H9 (cell line): Measurements from ENCODE around the gene ERCC5. TPM values are rescaled to one million over a fixed set of nuclear protein-coding genes. Genes with fewer than 3 reads are reported as not detected.
A peak's percentile ranks its signal among the peaks of the same experiment; 100 is the strongest.

Experiments used
- DNase-seq: peaks from one replicate; pipeline ENCODE4 v3.0.0-alpha.2; 2017
- H2AFZ ChIP-seq: one replicate; pipeline ENCODE4 v1.6.1; 2013; ENCODE audit warnings: mild to moderate bottlenecking, low read length, control low read depth, moderate library complexity
- H2AK5ac ChIP-seq: 2 replicates; pipeline ENCODE4 v1.6.1; 2013; ENCODE audit warnings: low read length, control low read depth, mixed read lengths; ENCODE audit not compliant: insufficient read length
- H2BK120ac ChIP-seq: one replicate; pipeline ENCODE4 v1.6.1; 2013; ENCODE audit warnings: low read depth, mild to moderate bottlenecking, low read length, control low read depth, inconsistent platforms; ENCODE audit not compliant: poor library complexity, severe bottlenecking
- H2BK12ac ChIP-seq: 2 replicates; pipeline ENCODE4 v1.6.1; 2013; ENCODE audit warnings: low read length, control low read depth, mixed read lengths, low read depth; ENCODE audit not compliant: insufficient read length
- H2BK15ac ChIP-seq: 2 replicates; pipeline ENCODE4 v1.6.1; 2013; ENCODE audit warnings: low read depth, low read length, control low read depth
- H2BK20ac ChIP-seq: one replicate; pipeline ENCODE4 v1.6.1; 2013; ENCODE audit warnings: low read depth, mild to moderate bottlenecking, low read length, control low read depth, inconsistent platforms; ENCODE audit not compliant: poor library complexity, severe bottlenecking
- H2BK5ac ChIP-seq: 2 replicates; pipeline ENCODE4 v1.6.1; 2013; ENCODE audit warnings: low read length, control low read depth, mixed read lengths; ENCODE audit not compliant: insufficient read length
- H3K14ac ChIP-seq: 2 replicates; pipeline ENCODE4 v1.6.1; 2013; ENCODE audit warnings: low read length, control low read depth; ENCODE audit not compliant: insufficient read depth
- H3K18ac ChIP-seq: 2 replicates; pipeline ENCODE4 v1.6.1; 2013; ENCODE audit warnings: low read depth, mild to moderate bottlenecking, mixed read lengths, low read length, control low read depth; ENCODE audit not compliant: insufficient read length
- H3K23ac ChIP-seq: 2 replicates; pipeline ENCODE4 v1.6.1; 2013; ENCODE audit warnings: low read length, control low read depth, mixed read lengths, low read depth; ENCODE audit not compliant: insufficient read length
- H3K23me2 ChIP-seq: 2 replicates; pipeline ENCODE4 v1.6.1; 2013; ENCODE audit warnings: low read depth, mild to moderate bottlenecking, mixed read lengths, low read length, control low read depth; ENCODE audit not compliant: insufficient read length, poor library complexity, severe bottlenecking
- H3K27ac ChIP-seq: 2 replicates; pipeline ENCODE4 v1.5.1; 2013; ENCODE audit warnings: low read length, control low read depth, mixed read lengths, low read depth; ENCODE audit not compliant: insufficient read length
- H3K27me3 ChIP-seq: 2 replicates; pipeline ENCODE4 v1.6.1; 2013; ENCODE audit warnings: low read length, control low read depth, inconsistent platforms; ENCODE audit not compliant: insufficient read depth
- H3K4ac ChIP-seq: 2 replicates; pipeline ENCODE4 v1.6.1; 2013; ENCODE audit warnings: low read depth, mild to moderate bottlenecking, control low read depth, inconsistent platforms, low read length, moderate library complexity
- H3K4me1 ChIP-seq: 2 replicates; pipeline ENCODE4 v1.6.1; 2013; ENCODE audit warnings: low read length, control low read depth, inconsistent platforms; ENCODE audit not compliant: insufficient read depth
- H3K4me2 ChIP-seq: 2 replicates; pipeline ENCODE4 v1.6.1; 2013; ENCODE audit warnings: low read length, control low read depth, mixed read lengths; ENCODE audit not compliant: insufficient read length, insufficient read depth
- H3K56ac ChIP-seq: 2 replicates; pipeline ENCODE4 v1.6.1; 2013; ENCODE audit warnings: low read depth, mild to moderate bottlenecking, mixed read lengths, low read length, control low read depth; ENCODE audit not compliant: insufficient read length
- H3K79me1 ChIP-seq: 2 replicates; pipeline ENCODE4 v1.6.1; 2013; ENCODE audit warnings: low read depth, mild to moderate bottlenecking, moderate library complexity, low read length, control low read depth, inconsistent platforms; ENCODE audit not compliant: insufficient read depth, poor library complexity, severe bottlenecking
- H3K79me2 ChIP-seq: 2 replicates; pipeline ENCODE4 v1.6.1; 2013; ENCODE audit warnings: low read length, control low read depth, inconsistent platforms; ENCODE audit not compliant: insufficient read depth
- H3K9ac ChIP-seq: 2 replicates; pipeline ENCODE4 v1.6.1; 2013; ENCODE audit warnings: low read length, control low read depth, mixed read lengths; ENCODE audit not compliant: insufficient read length; ENCODE audit errors: extremely low read depth
- H3K9me3 ChIP-seq: one replicate; pipeline ENCODE4 v1.6.1; 2013; ENCODE audit warnings: low read depth, low read length, inconsistent platforms; ENCODE audit not compliant: control insufficient read depth
- H3T11ph ChIP-seq: one replicate; pipeline ENCODE4 v1.6.1; 2013; ENCODE audit warnings: mild to moderate bottlenecking, low read length, control low read depth, inconsistent platforms
- H4K20me1 ChIP-seq: one replicate; pipeline ENCODE4 v1.6.1; 2013; ENCODE audit not compliant: control insufficient read depth, insufficient read length, insufficient read depth
- H4K5ac ChIP-seq: 2 replicates; pipeline ENCODE4 v1.6.1; 2013; ENCODE audit warnings: low read depth, mild to moderate bottlenecking, mixed read lengths, low read length, control low read depth; ENCODE audit not compliant: insufficient read length
- H4K8ac ChIP-seq: replicated peaks from 2 replicates; pipeline ENCODE4 v1.6.1; 2013; ENCODE audit warnings: low read length, control low read depth, mixed read lengths, low read depth; ENCODE audit not compliant: insufficient read length
- H4K91ac ChIP-seq: 2 replicates; pipeline ENCODE4 v1.6.1; 2013; ENCODE audit warnings: low read depth, mild to moderate bottlenecking, moderate library complexity, mixed read lengths, low read length, control low read depth; ENCODE audit not compliant: insufficient read length
- H3K27ac Mint-ChIP-seq, 3 experiments: 2 replicates in 2 of 3; 3 replicates in 1 of 3; pipeline ENCODE4 v1.8.0; 2020 to 2021; ENCODE audit warnings: mixed read lengths in 3 of 3, mild to moderate bottlenecking in 1 of 3, moderate library complexity in 1 of 3
- H3K27me3 Mint-ChIP-seq: 2 replicates; pipeline ENCODE4 v1.8.0; 2021; ENCODE audit warnings: low read depth, mild to moderate bottlenecking, moderate library complexity, mixed read lengths
- H3K36me3 Mint-ChIP-seq, 3 experiments: 2 replicates in 2 of 3; 3 replicates in 1 of 3; pipeline ENCODE4 v1.8.0; 2020 to 2021; ENCODE audit warnings: low read depth in 3 of 3, mixed read lengths in 3 of 3; ENCODE audit not compliant: insufficient read depth in 1 of 3
- H3K4me1 Mint-ChIP-seq, 2 experiments: 2 replicates each; pipeline ENCODE4 v1.8.0; 2020; ENCODE audit warnings: mixed read lengths in 2 of 2
- H3K4me3 Mint-ChIP-seq, 2 experiments: 2 replicates in 1 of 2; 3 replicates in 1 of 2; pipeline ENCODE4 v1.8.0; 2020 to 2021; ENCODE audit warnings: mild to moderate bottlenecking in 2 of 2, mixed read lengths in 2 of 2, moderate library complexity in 1 of 2
- H3K9me3 Mint-ChIP-seq, 2 experiments: 2 replicates in 1 of 2; 3 replicates in 1 of 2; pipeline ENCODE4 v1.8.0; 2020; ENCODE audit warnings: mild to moderate bottlenecking in 2 of 2, mixed read lengths in 2 of 2, moderate library complexity in 1 of 2
- CTCF ChIP-seq: fragments of 200-600 bp; sonication (generic); conservative IDR thresholded peaks from 3 replicates; pipeline ENCODE4 v1.8.0; 2021; ENCODE audit warnings: antibody characterized with exemption, mild to moderate bottlenecking
- WGBS: extraction: QIAGEN DNeasy Blood & Tissue Kit; methylation state at CpG from one replicate; pipeline ENCODE4 v1.1.7; 2013; ENCODE audit warnings: missing lambda C conversion rate, low lambda C conversion rate, mixed read lengths; ENCODE audit not compliant: insufficient read length; ENCODE audit errors: extremely low coverage; 5-methylcytosine and 5-hydroxymethylcytosine counted together
- total RNA-seq: library from RNA; stranded (reverse); gene quantifications from 2 replicates; pipeline ENCODE4 v1.2.1, GENCODE V29; 2021

ERCC5 gene
- total RNA-seq, 1 experiment from 2014 or later = 26.8 TPM

GRCh38 chr13:102845289-102845629, 573 bp upstream of the ERCC5 start:
- Histone ChIP-seq H4K91ac (no peak overlapping the region), H3K14ac (no peak overlapping the region), H2AK5ac (no peak overlapping the region), H3K23me2 (peaks cover 7% of the 10 kb centered on the region), H4K8ac (no peak overlapping the region), H3K18ac (peak overlapping the region; percentile 64), H3K27me3 (no peaks in the 10 kb centered on the region), H2BK12ac (no peak overlapping the region), H3K79me2 (peaks cover 2% of the 10 kb centered on the region; the same call in 1 of the 2 replicates), H3K4me1 (no peaks in the 10 kb centered on the region; the same call in 1 of the 2 replicates), H4K20me1 (no peaks in the 10 kb centered on the region), H3K9ac (peak overlapping the region; percentile 76), H3T11ph (no peak overlapping the region), H2BK20ac (no peak overlapping the region), H4K5ac (no peak overlapping the region), H3K79me1 (no peaks in the 10 kb centered on the region), H3K27ac (no peak overlapping the region), H2BK5ac (no peak overlapping the region), H3K4ac (no peak overlapping the region), H3K9me3 (no peaks in the 10 kb centered on the region), H2AFZ (no peak overlapping the region), H3K4me2 (peak overlapping the region; percentile 55), H3K23ac (no peak overlapping the region), H3K56ac (no peak overlapping the region), H2BK15ac (no peak overlapping the region), H2BK120ac (no peak overlapping the region)
- no peaks in the 10 kb centered on the region for H3K36me3 Mint-ChIP-seq
- WGBS = no CpG with 5 or more reads among the region's 13 CpGs
- H3K4me3 Mint-ChIP-seq = peak overlapping the region; percentile 92 to 96
- TF ChIP-seq CTCF = no peak
- H3K27me3 Mint-ChIP-seq = no peaks in the 10 kb centered on the region
- H3K27ac Mint-ChIP-seq = peak overlapping the region; percentile 92 to 97 (median 94); a peak in 6 of 7 replicates
- peaks cover 11 to 14% of the 10 kb centered on the region in 2 experiments for H3K4me1 Mint-ChIP-seq
- DNase-seq = no peak
- H3K9me3 Mint-ChIP-seq = no peaks in the 10 kb centered on the region
